HepG2 (cell line): ENCODE measurements around the gene DAZAP1. TPM values are rescaled to one million over a fixed set of nuclear protein-coding genes. Genes with fewer than 3 reads are reported as not detected.
A peak's percentile ranks its signal among the peaks of the same experiment; 100 is the strongest.

Experiments used
- AKAP8 ChIP-seq: sonication (generic); formaldehyde crosslinking; IDR thresholded peaks from 2 replicates; pipeline ENCODE4 v1.5.1; 2020; ENCODE audit warnings: mild to moderate bottlenecking, missing genetic modification reagents
- CBFB ChIP-seq: sonication (generic); formaldehyde crosslinking; IDR thresholded peaks from 2 replicates; pipeline ENCODE4 v1.4.0; 2020; ENCODE audit warnings: missing genetic modification reagents
- CREM ChIP-seq, 2 experiments: sonication (generic) in 1 of 2; formaldehyde crosslinking in 1 of 2; IDR thresholded peaks; 2 replicates each; pipeline versions ENCODE4 v1.4.0 to v1.6.1; 2016 to 2020; ENCODE audit warnings: antibody characterized with exemption in 1 of 2, mild to moderate bottlenecking in 1 of 2, missing genetic modification reagents in 1 of 2
- FOXA1 ChIP-seq, 2 experiments: fragments of 450-650 bp in 1 of 2; sonication (generic) in 1 of 2; formaldehyde crosslinking in 1 of 2; IDR thresholded peaks; 2 replicates each; pipeline versions ENCODE4 v1.4.0 to v1.6.1; 2016 to 2020; ENCODE audit warnings: missing genetic modification reagents in 1 of 2
- NCOR1 ChIP-seq: fragments of 200-600 bp; sonication (generic); IDR thresholded peaks from 2 replicates; pipeline ENCODE4 v1.7.0; 2017; ENCODE audit warnings: antibody characterized with exemption, low read length, borderline replicate concordance
- NFIC ChIP-seq: IDR thresholded peaks from 2 replicates; pipeline ENCODE4 v1.6.1; 2012; ENCODE audit warnings: mild to moderate bottlenecking, low read length, inconsistent platforms
- NONO ChIP-seq, 2 experiments: fragments of 450-650 bp in 1 of 2; sonication (generic) in 1 of 2; formaldehyde crosslinking in 1 of 2; IDR thresholded peaks in 1 of 2; conservative IDR thresholded peaks in 1 of 2; 2 replicates each; pipeline versions ENCODE4 v1.6.1 to v1.8.0; 2017 to 2022; ENCODE audit warnings: mild to moderate bottlenecking in 1 of 2, missing genetic modification reagents in 1 of 2, moderate library complexity in 1 of 2
- SALL2 ChIP-seq: sonication (generic); formaldehyde crosslinking; IDR thresholded peaks from 2 replicates; pipeline ENCODE4 v1.8.1; 2023; ENCODE audit warnings: mild to moderate bottlenecking, missing genetic modification reagents, inconsistent platforms
- SOX13 ChIP-seq, 3 experiments: fragments of 450-650 bp in 1 of 3; sonication (generic) in 1 of 3; formaldehyde crosslinking in 1 of 3; IDR thresholded peaks in 2 of 3; conservative IDR thresholded peaks in 1 of 3; 2 replicates each; pipeline versions ENCODE4 v1.5.0 to v1.6.1; 2016 to 2020; ENCODE audit warnings: antibody characterized with exemption in 1 of 3, mild to moderate bottlenecking in 1 of 3, missing compliant biosample characterization in 1 of 3, missing genetic modification reagents in 1 of 3, moderate library complexity in 1 of 3
- YY1 ChIP-seq: IDR thresholded peaks from 2 replicates; pipeline ENCODE4 v1.6.1; 2011; ENCODE audit warnings: low read length, low read depth, moderate library complexity, mild to moderate bottlenecking; ENCODE audit not compliant: insufficient read depth, insufficient replicate concordance
- ZBTB8A ChIP-seq: sonication (generic); formaldehyde crosslinking; IDR thresholded peaks from 2 replicates; pipeline ENCODE4 v1.4.0; 2020; ENCODE audit warnings: mild to moderate bottlenecking, low read depth, missing genetic modification reagents, borderline replicate concordance
- ZNF101 ChIP-seq: sonication (generic); formaldehyde crosslinking; IDR thresholded peaks from 2 replicates; pipeline ENCODE4 v1.4.0; 2020; ENCODE audit warnings: mild to moderate bottlenecking, low read depth, missing genetic modification reagents, borderline replicate concordance
- ZNF121 ChIP-seq: sonication (generic); formaldehyde crosslinking; IDR thresholded peaks from 2 replicates; pipeline ENCODE4 v1.5.0; 2020; ENCODE audit warnings: mild to moderate bottlenecking, missing genetic modification reagents
- ZNF160 ChIP-seq: sonication (generic); formaldehyde crosslinking; IDR thresholded peaks from 2 replicates; pipeline ENCODE4 v1.8.0; 2022; ENCODE audit warnings: mild to moderate bottlenecking, inconsistent platforms, missing genetic modification reagents
- ZNF567 ChIP-seq: sonication (generic); formaldehyde crosslinking; IDR thresholded peaks from 2 replicates; pipeline ENCODE4 v1.8.1; 2023; ENCODE audit warnings: mild to moderate bottlenecking, missing genetic modification reagents, borderline replicate concordance
- ZNF703 ChIP-seq: sonication (generic); formaldehyde crosslinking; IDR thresholded peaks from 2 replicates; pipeline ENCODE4 v1.5.1; 2020; ENCODE audit warnings: missing genetic modification reagents, mild to moderate bottlenecking, moderate library complexity, borderline replicate concordance
- ZNF891 ChIP-seq: sonication (generic); formaldehyde crosslinking; IDR thresholded peaks from 2 replicates; pipeline ENCODE4 v1.5.0; 2020; ENCODE audit warnings: mild to moderate bottlenecking, missing genetic modification reagents
- ZSCAN20 ChIP-seq: sonication (generic); formaldehyde crosslinking; IDR thresholded peaks from 2 replicates; pipeline ENCODE4 v1.4.0; 2020; ENCODE audit warnings: missing genetic modification reagents, mild to moderate bottlenecking, borderline replicate concordance
- polyA plus RNA-seq, 8 experiments: library from polyadenylated mRNA; depleted of rRNA in 3 of 8; stranded (reverse) in 7 of 8; unstranded in 1 of 8; fragments of >200 nt; fragmentation: Illumina TruSeq in 4 of 8; extraction: Trizol in 4 of 8; gene quantifications; 2 replicates each; pipeline versions ENCODE4 v1.2.1 to v1.2.3, GENCODE V29; 2011 to 2016; ENCODE audit warnings: low read depth in 4 of 8, missing spikeins in 1 of 8, mixed read lengths in 1 of 8; ENCODE audit not compliant: insufficient read depth in 1 of 8
- total RNA-seq, 5 experiments: library from RNA; depleted of rRNA; stranded (reverse); fragments of >200 nt; fragmentation: Illumina TruSeq; extraction: Trizol; gene quantifications; 2 replicates each; pipeline ENCODE4 v1.2.3, GENCODE V29; 2016; ENCODE audit warnings: low read depth in 1 of 5
- TF ChIP-seq, protein P1 (sequence below): sonication (generic); IDR thresholded peaks from 2 replicates; pipeline ENCODE4 v1.6.1; 2016; ENCODE audit warnings: low read depth, borderline replicate concordance
- TF ChIP-seq, protein P2 (sequence below): sonication (generic); formaldehyde crosslinking; IDR thresholded peaks from 2 replicates; pipeline ENCODE4 v1.8.0; 2022; ENCODE audit warnings: mild to moderate bottlenecking, missing genetic modification reagents, moderate library complexity
- TF ChIP-seq, protein P3 (sequence below): sonication (generic); formaldehyde crosslinking; IDR thresholded peaks from 2 replicates; pipeline ENCODE4 v1.5.0; 2020; ENCODE audit warnings: missing genetic modification reagents
- TF ChIP-seq, protein P4 (sequence below): sonication (generic); formaldehyde crosslinking; IDR thresholded peaks from 2 replicates; pipeline ENCODE4 v1.8.0; 2022; ENCODE audit warnings: mild to moderate bottlenecking, missing genetic modification reagents, moderate library complexity
- TF ChIP-seq, protein P5 (sequence below): sonication (generic); formaldehyde crosslinking; conservative IDR thresholded peaks from 2 replicates; pipeline ENCODE4 v1.8.1; 2023; ENCODE audit warnings: missing genetic modification reagents

DAZAP1 gene
- total and polyA plus RNA-seq, 2 of the 13 experiments (the other 11 are each of a cell fraction or from before 2014, with no cell fraction given): 63.3 to 79.2 TPM

DNA sequence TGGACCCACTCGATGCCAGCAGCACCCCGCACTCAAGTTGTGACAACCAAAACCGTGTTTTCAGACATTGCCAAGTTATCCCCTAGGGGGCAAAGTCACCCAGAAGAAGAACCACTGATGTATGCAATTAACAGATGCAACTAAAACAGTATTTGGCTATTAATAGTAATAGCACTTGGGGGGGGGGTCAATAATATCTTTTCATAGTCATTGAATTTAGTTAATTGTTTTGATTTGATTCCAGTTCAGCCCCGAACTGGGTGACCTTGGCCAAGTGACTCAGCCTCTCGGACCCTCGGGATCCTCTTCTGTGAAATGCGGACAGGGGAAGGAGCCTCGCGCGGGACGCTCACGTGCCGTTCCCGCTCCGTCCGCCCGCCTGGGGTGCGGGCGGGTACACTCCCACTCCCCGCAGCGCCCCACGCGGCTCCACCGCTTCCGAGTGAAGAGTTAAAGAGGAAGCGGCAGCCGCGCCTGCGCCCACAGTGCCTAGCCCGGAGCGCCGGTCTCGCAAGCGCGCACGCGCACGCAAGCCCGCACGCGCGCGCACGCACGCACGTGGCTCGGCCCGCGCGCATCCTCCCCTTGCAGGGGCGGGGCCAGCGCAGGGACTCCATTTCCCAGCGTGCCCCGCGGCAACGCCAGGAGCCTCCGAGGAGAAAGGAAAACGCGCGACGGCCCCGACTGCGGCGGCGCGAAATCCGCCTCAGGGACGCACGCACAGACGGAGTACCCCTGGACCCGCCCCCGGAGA lies 435 bp upstream of the DAZAP1 start (continued):
- TF ChIP-seq FOXA1 (IDR thresholded peaks at IDR 0.05) (no peak), FOXA1 (CRISPR knock-in tag; IDR thresholded peaks at IDR 0.05) (no peak), ZNF891 (CRISPR knock-in tag) (no peak), NCOR1 (peak; percentile 21; the same call in 1 of the 2 replicates), ZBTB8A (no peak), NONO (IDR thresholded peaks at IDR 0.05) (no peak), NONO (CRISPR knock-in tag; conservative IDR thresholded peaks at IDR 0.05) (no peak), ZNF121 (CRISPR knock-in tag) (no peak), AKAP8 (CRISPR knock-in tag) (no peak; the same call in 1 of the 2 replicates), ZSCAN20 (CRISPR knock-in tag) (0 out of 2 replicates have a peak, but pooled peaks have one; percentile 69), SOX13 (IDR thresholded peaks at IDR 0.05) (no peak), SOX13 (CRISPR knock-in tag; conservative IDR thresholded peaks at IDR 0.05 in 1 of 2, IDR thresholded peaks at IDR 0.05 in 1 of 2) (0 out of 4 replicates have a peak, but pooled peaks of 1 of the 2 experiments have one; percentile 14), NFIC (no peak), SALL2 (CRISPR knock-in tag) (no peak; the same call in 1 of the 2 replicates), YY1 (peak; percentile 74), CBFB (CRISPR knock-in tag) (0 out of 2 replicates have a peak, but pooled peaks have one; percentile 34), ZNF101 (no peak), CREM (IDR thresholded peaks at IDR 0.05) (no peak), CREM (CRISPR knock-in tag; IDR thresholded peaks at IDR 0.05) (no peak), ZNF703 (CRISPR knock-in tag) (no peak), ZNF160 (no peak), ZNF567 (CRISPR knock-in tag) (no peak)
- TF ChIP-seq, protein P1, sequence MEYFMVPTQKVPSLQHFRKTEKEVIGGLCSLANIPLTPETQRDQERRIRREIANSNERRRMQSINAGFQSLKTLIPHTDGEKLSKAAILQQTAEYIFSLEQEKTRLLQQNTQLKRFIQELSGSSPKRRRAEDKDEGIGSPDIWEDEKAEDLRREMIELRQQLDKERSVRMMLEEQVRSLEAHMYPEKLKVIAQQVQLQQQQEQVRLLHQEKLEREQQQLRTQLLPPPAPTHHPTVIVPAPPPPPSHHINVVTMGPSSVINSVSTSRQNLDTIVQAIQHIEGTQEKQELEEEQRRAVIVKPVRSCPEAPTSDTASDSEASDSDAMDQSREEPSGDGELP: no peak; the same call in 1 of the 2 replicates
- TF ChIP-seq, protein P2, sequence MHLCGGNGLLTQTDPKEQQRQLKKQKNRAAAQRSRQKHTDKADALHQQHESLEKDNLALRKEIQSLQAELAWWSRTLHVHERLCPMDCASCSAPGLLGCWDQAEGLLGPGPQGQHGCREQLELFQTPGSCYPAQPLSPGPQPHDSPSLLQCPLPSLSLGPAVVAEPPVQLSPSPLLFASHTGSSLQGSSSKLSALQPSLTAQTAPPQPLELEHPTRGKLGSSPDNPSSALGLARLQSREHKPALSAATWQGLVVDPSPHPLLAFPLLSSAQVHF (CRISPR knock-in tag): no peak
- TF ChIP-seq, protein P3, sequence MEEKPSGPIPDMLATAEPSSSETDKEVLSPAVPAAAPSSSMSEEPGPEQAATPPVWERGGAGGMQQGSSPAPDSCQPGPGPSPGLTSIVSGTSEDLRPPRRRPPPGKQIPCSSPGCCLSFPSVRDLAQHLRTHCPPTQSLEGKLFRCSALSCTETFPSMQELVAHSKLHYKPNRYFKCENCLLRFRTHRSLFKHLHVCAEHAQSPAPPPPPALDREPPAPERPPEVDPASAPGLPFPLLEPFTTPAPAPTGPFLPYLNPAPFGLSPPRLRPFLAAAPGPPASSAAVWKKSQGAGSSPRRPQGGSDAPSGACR: no peak
- TF ChIP-seq, protein P4, sequence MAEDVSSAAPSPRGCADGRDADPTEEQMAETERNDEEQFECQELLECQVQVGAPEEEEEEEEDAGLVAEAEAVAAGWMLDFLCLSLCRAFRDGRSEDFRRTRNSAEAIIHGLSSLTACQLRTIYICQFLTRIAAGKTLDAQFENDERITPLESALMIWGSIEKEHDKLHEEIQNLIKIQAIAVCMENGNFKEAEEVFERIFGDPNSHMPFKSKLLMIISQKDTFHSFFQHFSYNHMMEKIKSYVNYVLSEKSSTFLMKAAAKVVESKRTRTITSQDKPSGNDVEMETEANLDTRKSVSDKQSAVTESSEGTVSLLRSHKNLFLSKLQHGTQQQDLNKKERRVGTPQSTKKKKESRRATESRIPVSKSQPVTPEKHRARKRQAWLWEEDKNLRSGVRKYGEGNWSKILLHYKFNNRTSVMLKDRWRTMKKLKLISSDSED: no peak
- TF ChIP-seq, protein P5, sequence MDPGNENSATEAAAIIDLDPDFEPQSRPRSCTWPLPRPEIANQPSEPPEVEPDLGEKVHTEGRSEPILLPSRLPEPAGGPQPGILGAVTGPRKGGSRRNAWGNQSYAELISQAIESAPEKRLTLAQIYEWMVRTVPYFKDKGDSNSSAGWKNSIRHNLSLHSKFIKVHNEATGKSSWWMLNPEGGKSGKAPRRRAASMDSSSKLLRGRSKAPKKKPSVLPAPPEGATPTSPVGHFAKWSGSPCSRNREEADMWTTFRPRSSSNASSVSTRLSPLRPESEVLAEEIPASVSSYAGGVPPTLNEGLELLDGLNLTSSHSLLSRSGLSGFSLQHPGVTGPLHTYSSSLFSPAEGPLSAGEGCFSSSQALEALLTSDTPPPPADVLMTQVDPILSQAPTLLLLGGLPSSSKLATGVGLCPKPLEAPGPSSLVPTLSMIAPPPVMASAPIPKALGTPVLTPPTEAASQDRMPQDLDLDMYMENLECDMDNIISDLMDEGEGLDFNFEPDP (CRISPR knock-in tag): no peak
